ENCODE measurements around the gene CHD5. TPM values are rescaled to one million over a fixed set of nuclear protein-coding genes. Genes with fewer than 3 reads are reported as not detected.

CHD5 gene
- total RNA-seq, 1 experiment from 2014 or later = 0.53 TPM

DNA sequence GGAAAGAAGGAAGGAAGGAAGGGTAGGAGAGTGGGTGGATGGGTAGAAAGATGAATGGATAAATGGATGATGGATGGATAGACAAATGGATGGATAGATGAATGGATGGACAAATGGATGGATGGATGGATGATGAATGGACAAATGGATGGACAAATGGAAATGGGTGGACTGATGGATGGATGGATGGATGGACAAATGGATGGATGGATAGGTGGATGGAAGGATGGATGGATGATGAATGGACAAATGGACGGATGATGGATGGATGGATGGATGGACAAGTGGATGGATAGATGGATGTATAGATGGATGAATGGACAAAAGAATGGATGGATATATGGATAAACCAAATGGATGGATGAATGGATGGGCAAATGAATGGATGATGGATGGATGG lies 30.5 kb downstream of the CHD5 start:
- Histone ChIP-seq H3K4me3 (no peak overlapping the region), H3K9me3 (replicated peaks) (no peaks in the 10 kb centered on the region), H3K36me3 (no peaks in the 10 kb centered on the region), H3K27me3 (replicated peaks) (no peaks in the 10 kb centered on the region), H3K27ac (no peak overlapping the region), H3K4me1 (replicated peaks) (no peaks in the 10 kb centered on the region)
- no peak for DNase-seq (ENCODE audit: low read depth in 1 of 2, low spot score in 2 of 2)

DNA sequence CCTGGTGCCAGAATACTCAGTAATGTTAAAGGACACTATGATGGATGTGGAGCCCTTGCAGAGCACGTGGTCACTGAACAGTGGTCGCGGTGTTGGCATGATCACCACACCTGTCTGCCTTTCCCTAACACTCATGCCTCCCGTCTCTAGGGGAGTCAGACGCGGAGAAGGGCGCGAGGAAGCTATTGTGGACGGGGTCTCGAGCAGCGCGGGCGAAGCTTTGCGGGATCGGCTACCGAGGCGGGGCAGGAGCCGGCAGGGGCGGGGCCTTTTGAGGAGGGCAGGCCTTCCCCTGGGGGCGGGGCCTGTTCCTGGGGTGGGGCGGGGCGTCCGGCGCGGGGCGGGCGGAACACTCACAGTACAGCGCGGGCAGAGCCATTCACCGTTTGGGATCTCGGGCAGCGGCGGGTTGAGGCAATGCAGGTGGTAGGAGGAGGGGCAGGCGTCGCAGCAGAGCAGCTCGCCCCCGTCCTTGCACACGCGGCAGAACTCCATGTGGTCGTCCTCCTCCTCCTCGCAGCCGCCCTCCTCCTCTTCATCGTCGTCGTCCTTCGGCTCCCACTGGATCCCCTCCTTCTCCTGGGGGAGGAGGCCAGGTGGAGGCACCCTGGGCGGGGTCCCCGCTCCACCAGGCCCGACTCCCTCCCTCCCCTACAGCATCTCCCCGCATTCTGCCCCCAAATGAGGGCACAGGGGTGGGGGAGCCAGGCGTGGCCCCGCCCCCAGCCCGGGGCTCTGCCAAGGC lies 31.5 kb downstream of the CHD5 start:
- no peak overlapping the region for H3K4me3 ChIP-seq
- no peaks in the 10 kb centered on the region for H3K36me3 ChIP-seq
- H3K9me3 ChIP-seq (replicated peaks) = no peaks in the 10 kb centered on the region
- DNase-seq (ENCODE audit: low read depth in 1 of 2, low spot score in 2 of 2) = no peak
- H3K4me1 ChIP-seq (replicated peaks) = no peaks in the 10 kb centered on the region
- no peak overlapping the region for H3K27ac ChIP-seq
- no peaks in the 10 kb centered on the region for H3K27me3 ChIP-seq (replicated peaks)

DNA sequence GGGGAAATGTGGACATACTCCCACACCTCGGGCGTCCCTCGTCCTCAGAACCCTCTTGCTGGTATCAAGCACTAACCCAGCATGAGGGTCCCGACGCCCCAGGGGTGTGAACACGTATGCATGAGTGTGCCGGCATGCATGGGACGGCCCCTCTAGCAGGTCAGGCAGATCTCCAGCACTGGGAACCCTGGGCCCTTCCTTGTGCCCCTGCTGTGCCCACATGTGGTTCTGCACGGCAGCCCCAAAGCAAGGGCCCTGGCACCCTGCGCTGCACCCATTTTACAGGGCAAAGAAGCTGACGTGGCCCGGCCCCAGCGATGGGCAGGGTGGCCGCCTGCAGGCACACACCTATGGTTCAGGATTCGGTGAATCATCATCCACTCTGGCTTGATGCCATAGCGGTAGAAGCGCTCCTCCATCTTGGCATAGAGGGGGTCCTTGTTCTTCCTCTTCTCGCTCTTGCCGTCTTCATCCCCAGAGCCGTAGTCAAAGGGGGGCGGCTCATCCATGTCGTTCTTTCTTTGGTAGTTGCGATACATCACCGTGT lies 34.2 kb downstream of the CHD5 start:
- H3K36me3 ChIP-seq = no peaks in the 10 kb centered on the region
- H3K4me1 ChIP-seq (replicated peaks) = no peaks in the 10 kb centered on the region
- no peak overlapping the region for H3K27ac ChIP-seq
- H3K4me3 ChIP-seq = no peak overlapping the region
- no peak for DNase-seq (ENCODE audit: low read depth in 1 of 2, low spot score in 2 of 2)
- H3K27me3 ChIP-seq (replicated peaks) = no peaks in the 10 kb centered on the region
- H3K9me3 ChIP-seq (replicated peaks) = no peaks in the 10 kb centered on the region; the same call in 1 of the 2 replicates

DNA sequence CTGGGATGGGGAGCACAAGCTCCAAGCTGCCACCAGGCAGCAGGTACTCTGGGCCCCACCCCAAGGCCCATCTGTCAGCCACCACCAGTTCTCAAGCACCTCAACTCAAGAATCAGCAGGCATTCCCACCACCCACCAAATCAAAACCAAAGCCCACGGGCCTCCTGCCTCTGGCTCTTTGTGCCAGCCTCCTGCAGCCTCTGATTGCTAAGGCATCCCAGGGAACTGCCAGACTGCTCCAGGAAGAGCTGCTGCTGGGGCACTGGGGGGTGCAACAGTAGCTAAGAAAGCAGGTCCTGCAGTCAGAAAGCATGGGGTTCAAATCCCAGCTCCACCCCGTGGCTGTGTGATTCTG lies 34.7 kb downstream of the CHD5 start:
- DNase-seq (ENCODE audit: low read depth in 1 of 2, low spot score in 2 of 2) = no peak
- Histone ChIP-seq H3K27ac (no peak overlapping the region), H3K4me3 (no peak overlapping the region), H3K36me3 (no peaks in the 10 kb centered on the region), H3K9me3 (replicated peaks) (no peaks in the 10 kb centered on the region; the same call in 1 of the 2 replicates), H3K4me1 (replicated peaks) (no peaks in the 10 kb centered on the region), H3K27me3 (replicated peaks) (no peaks in the 10 kb centered on the region)

DNA sequence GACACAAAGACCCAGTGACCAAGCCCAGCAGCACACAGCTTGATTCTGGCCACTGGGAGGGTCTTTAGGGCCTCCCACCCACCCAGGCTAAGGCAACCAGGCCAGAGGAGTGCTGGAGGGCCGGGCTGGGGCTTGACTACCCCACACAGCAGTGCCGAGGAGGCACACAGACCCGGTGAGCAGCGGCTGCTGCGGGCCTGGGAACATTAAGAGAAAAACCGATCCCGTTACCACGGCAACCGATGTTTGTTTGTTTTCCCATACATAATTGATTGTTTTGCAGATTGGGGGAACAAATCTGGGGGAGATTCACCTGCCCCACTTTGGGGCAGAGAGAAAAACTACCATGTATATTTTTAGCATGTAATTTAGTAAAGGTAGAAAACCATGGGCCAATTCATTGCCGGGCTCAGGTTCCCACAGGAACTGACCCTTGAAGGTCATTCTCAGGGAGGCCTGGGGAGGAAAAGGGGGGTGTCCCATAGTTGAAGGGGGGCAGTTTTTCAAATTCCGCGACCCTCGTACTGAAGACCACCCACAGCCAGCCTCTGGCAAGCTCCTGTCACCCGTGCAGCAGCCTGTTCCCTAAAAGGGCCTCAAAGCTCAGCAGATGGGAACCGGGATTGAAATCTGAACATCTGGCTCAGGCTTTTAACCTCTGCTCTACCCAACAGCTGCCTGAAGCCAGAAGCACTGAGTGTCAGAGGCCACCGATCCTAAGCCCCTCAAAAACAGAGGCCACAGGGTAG lies 35.3 kb downstream of the CHD5 start:
- H3K27me3 ChIP-seq (replicated peaks) = no peaks in the 10 kb centered on the region
- H3K9me3 ChIP-seq (replicated peaks) = no peaks in the 10 kb centered on the region; the same call in 1 of the 2 replicates
- no peaks in the 10 kb centered on the region for H3K36me3 ChIP-seq
- H3K4me1 ChIP-seq (replicated peaks) = no peaks in the 10 kb centered on the region
- no peak overlapping the region for H3K4me3 ChIP-seq
- no peak for DNase-seq (ENCODE audit: low read depth in 1 of 2, low spot score in 2 of 2)
- no peak overlapping the region for H3K27ac ChIP-seq

DNA sequence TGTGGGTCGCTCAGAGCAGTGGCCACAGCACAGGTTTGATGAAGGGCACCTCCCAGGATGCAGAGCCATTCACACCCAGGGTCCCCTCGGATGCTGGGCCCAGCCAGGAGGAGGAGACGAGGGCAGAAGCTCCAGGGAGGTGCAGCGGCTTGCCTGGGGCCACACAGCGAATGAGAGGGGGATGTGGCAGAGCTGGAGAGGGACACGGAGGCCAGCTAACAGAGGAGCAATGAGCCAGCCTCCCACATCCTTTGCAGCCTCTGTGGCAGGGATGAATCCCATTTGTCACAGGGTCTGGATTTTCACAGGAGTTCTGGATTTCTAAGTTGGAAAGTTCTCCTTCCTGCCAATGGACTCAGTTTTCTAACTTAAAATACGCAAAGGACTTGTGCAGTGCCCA lies 35.9 kb downstream of the CHD5 start:
- Histone ChIP-seq H3K4me1 (replicated peaks) (no peaks in the 10 kb centered on the region), H3K36me3 (no peaks in the 10 kb centered on the region), H3K4me3 (no peak overlapping the region), H3K27ac (no peak overlapping the region), H3K9me3 (replicated peaks) (no peaks in the 10 kb centered on the region; the same call in 1 of the 2 replicates), H3K27me3 (replicated peaks) (no peaks in the 10 kb centered on the region)
- no peak for DNase-seq (ENCODE audit: low read depth in 1 of 2, low spot score in 2 of 2)

DNA sequence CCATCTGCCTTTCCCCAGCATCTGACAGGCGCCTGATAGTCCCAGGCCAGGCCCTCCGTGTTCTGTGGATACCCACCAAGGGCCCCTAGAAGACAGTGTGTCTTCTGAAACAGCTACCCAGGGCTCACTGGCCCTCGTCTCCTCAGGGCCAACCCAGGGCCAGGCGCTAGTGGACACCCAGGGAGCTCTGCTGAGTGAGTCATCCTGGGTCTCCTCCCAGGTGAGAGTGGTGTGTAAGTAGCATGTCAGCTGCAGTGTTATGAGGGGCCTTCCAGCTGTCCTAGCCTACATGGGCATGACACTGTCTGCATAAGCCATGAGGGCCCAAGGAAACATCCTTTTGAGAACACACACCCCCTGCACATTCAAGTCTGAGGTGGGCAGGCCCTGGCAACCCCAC lies 36.7 kb downstream of the CHD5 start:
- H3K27me3 ChIP-seq (replicated peaks) = no peaks in the 10 kb centered on the region
- no peak overlapping the region for H3K27ac ChIP-seq
- no peaks in the 10 kb centered on the region for H3K4me1 ChIP-seq (replicated peaks)
- DNase-seq (ENCODE audit: low read depth in 1 of 2, low spot score in 2 of 2) = no peak
- H3K36me3 ChIP-seq = no peaks in the 10 kb centered on the region
- no peaks in the 10 kb centered on the region; the same call in 1 of the 2 replicates for H3K9me3 ChIP-seq (replicated peaks)
- H3K4me3 ChIP-seq = no peak overlapping the region

DNA sequence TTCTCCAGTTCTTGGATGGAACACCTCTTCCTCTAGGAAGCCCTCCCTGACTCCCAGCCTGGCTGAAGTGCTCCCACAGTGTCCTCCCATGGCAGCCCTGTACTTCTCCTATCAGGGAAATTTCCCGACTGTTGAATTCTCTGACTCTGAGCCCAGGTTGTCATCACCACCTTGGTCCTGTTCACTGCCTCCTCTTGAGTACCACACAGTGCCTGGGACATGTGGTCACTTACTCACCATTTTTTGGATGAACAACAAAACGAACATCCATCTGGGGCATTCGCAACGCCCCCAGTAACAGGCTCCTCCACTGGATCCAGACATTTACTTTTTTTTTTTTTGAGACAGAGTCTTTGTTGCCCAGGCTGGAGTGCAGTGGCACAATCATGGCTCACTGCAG lies 37.4 kb downstream of the CHD5 start:
- DNase-seq (ENCODE audit: low read depth in 1 of 2, low spot score in 2 of 2) = no peak

DNA sequence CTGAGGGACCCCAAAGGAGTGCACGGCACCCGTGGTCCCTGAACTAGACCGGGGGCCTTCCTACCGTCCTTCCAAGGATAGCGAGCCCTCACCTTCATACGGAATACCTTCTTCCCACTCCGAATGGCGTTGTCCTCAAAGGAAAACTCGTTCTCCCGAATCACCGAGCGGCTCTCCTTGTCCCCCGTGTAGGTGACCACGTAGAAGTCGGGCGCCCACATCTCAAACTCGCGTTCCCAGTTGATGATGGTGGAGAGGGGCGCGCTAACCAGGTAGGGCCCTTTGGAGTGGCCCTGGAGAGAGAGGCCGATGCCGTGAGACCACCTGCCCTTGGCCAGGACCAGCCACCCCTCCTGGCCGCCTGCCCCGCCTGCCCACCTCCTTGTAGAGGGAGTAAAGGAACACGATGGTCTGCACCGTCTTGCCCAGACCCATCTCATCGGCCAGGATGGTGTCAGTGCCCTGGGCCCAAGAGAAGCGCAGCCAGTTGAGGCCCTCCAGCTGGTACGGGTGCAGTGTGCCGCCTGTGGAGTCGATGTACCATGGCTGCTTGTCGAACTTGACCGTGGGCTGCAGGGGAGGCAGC lies 38.0 kb downstream of the CHD5 start:
- no peak overlapping the region for H3K4me3 ChIP-seq
- H3K27me3 ChIP-seq (replicated peaks) = no peaks in the 10 kb centered on the region
- no peaks in the 10 kb centered on the region for H3K4me1 ChIP-seq (replicated peaks)
- H3K36me3 ChIP-seq = no peaks in the 10 kb centered on the region
- no peak for DNase-seq (ENCODE audit: low read depth in 1 of 2, low spot score in 2 of 2)
- H3K27ac ChIP-seq = no peak overlapping the region
- H3K9me3 ChIP-seq (replicated peaks) = no peaks in the 10 kb centered on the region; the same call in 1 of the 2 replicates

More for the DNA sequence above, 37.4 kb downstream of the CHD5 start:
- Histone ChIP-seq H3K27me3 (replicated peaks) (no peaks in the 10 kb centered on the region), H3K27ac (no peak overlapping the region), H3K9me3 (replicated peaks) (no peaks in the 10 kb centered on the region; the same call in 1 of the 2 replicates), H3K4me1 (replicated peaks) (no peaks in the 10 kb centered on the region), H3K4me3 (no peak overlapping the region), H3K36me3 (no peaks in the 10 kb centered on the region)

DNA sequence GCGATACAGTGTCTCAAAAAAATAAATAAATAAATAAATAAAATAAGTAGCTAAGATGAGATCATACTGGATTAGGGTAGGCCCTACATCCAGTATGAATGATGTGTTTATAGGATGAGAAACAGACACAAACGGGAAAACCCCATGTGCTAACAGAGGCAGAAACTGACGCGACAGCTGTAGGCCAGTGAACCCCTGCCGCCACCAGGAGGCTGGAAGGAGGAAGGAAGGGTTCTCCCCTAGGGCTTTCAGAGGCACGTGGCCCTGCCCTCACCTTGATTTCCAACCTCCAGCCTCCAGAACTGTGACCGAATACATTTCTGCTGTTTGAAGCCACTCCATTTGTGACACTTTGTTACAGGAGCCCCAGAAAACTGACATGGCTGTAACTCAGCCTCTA lies 38.5 kb downstream of the CHD5 start:
- DNase-seq (ENCODE audit: low read depth in 1 of 2, low spot score in 2 of 2) = no peak
- H3K36me3 ChIP-seq = no peaks in the 10 kb centered on the region
- H3K4me3 ChIP-seq = no peak overlapping the region
- no peaks in the 10 kb centered on the region for H3K27me3 ChIP-seq (replicated peaks)
- H3K27ac ChIP-seq = no peak overlapping the region
- no peaks in the 10 kb centered on the region for H3K4me1 ChIP-seq (replicated peaks)
- H3K9me3 ChIP-seq (replicated peaks) = no peaks in the 10 kb centered on the region; the same call in 1 of the 2 replicates

DNA sequence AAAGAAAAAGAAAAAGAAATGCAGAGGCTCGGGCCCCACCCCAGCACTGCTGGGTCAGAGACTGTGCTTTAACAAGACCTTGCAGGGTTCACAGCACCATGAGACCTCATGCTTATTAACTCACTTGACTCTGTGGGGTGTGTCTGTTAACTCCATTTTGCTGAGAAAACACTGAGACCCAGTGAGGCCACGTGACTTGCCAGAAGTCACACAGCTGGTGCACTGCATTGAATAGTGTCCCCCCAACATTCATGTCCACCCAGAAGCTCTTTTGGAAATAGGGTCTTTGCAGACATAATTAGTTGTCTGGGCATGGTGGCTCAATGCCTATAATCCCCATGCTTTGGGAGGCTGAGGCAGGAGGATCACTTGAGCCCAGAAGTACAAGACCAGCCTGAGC lies 39.7 kb downstream of the CHD5 start:
- H3K36me3 ChIP-seq = no peaks in the 10 kb centered on the region
- no peak overlapping the region for H3K4me3 ChIP-seq
- no peaks in the 10 kb centered on the region for H3K27me3 ChIP-seq (replicated peaks)
- H3K9me3 ChIP-seq (replicated peaks) = no peaks in the 10 kb centered on the region; the same call in 1 of the 2 replicates
- H3K27ac ChIP-seq = no peak overlapping the region
- no peaks in the 10 kb centered on the region for H3K4me1 ChIP-seq (replicated peaks)
- no peak for DNase-seq (ENCODE audit: low read depth in 1 of 2, low spot score in 2 of 2)

DNA sequence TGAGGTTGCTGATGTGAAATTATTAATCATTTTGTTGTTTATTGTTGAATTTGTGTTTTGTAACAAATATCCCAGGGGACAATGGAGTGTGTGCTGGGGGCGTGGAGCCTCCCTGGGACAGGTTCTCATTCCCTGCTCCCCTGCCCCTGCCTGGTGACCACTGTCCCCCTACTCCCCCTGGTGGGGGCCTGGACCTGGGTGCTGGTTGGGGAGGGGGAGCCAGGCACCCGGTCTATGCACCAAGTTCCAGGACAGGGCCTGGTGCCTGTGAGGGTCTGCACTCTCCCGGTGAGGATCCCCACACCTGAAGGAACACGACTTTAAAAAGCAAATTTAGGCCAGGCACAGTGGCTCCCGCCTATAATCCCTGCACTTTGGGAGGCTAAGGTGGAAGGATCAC lies 42.4 kb downstream of the CHD5 start:
- H3K27me3 ChIP-seq (replicated peaks) = no peaks in the 10 kb centered on the region
- peaks cover 5% of the 10 kb centered on the region; the same call in 1 of the 2 replicates for H3K9me3 ChIP-seq (replicated peaks)
- DNase-seq (ENCODE audit: low read depth in 1 of 2, low spot score in 2 of 2) = no peak
- no peak overlapping the region for H3K27ac ChIP-seq
- no peaks in the 10 kb centered on the region for H3K4me1 ChIP-seq (replicated peaks)
- H3K4me3 ChIP-seq = no peak overlapping the region
- H3K36me3 ChIP-seq = no peaks in the 10 kb centered on the region

DNA sequence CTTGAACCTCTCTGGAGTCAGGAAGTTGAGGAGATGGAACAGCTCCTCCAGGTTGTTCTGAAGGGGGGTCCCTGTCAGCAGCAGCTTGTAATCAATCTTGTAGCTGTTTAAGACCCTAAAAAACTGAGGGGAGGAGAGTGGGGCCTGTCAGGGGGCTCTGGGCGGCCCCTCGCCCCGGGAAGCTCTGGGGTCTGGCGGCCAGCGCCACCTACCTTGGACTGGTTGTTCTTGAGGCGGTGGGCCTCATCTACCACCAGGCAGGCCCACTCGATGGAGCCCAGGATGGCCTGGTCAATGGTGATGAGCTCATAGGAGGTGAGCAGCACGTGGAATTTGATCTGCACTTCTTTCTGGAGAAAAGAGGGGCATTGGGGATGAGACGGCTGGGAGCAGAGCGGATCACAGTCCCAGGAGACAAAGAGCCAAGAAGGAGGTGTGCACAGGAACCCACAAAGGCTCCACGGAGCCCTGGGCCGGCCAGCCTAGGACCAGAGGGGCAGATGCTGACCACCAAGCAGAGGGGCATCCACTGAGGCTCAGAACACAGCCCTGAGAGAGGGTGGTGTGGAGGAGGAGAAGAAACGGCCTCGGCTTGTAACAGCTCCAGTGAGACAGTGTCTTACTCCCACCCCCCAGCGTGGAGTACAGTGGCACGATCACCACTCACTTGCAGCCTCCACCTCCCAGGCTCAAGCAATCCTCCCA lies 43.5 kb downstream of the CHD5 start:
- no peaks in the 10 kb centered on the region for H3K4me1 ChIP-seq (replicated peaks)
- no peak overlapping the region for H3K27ac ChIP-seq
- H3K27me3 ChIP-seq (replicated peaks) = no peaks in the 10 kb centered on the region
- H3K9me3 ChIP-seq (replicated peaks) = peaks cover 16% of the 10 kb centered on the region
- H3K4me3 ChIP-seq = no peak overlapping the region
- no peaks in the 10 kb centered on the region for H3K36me3 ChIP-seq
- no peak for DNase-seq (ENCODE audit: low read depth in 1 of 2, low spot score in 2 of 2)
